ENCODE data around the gene FOXP1. TPM values are rescaled to one million over a fixed set of nuclear protein-coding genes. Genes with fewer than 3 reads are reported as not detected.

The FOXP1 gene
- polyA plus RNA-seq, 1 experiment, result 56.6 TPM

DNA sequence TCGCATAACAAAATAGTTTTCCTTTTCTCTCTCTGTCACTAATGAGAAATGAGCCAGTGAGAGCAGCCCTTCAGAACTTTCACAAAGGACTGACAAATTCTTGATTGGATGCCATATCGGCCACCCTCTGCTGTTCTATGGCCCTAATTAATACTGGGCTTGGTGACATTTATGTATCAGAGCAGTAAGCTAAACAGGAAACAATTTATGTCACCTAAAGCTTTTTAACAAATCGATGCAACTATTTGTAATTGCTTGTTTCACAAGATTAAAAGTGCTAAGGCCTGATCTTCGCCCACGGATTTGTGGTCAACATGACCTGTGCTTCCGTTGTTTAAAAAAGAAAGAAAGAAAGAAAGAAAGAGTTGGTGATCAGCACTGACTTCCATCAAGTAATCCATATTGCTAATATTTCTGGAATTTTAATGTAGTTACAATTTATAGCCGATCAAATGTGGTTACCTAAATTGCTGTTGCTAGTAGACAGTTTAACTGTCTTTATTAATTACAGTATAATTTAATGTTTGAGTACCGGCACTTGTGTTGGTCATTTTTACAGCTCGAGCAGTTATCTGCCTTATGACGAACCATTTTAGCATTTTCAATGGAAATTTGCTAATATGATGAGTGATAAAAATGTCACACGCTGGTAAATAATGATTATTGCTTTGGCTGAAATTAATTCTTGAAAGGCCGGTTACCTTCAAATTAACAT, 631.3 kb downstream of the FOXP1 start:
- Histone ChIP-seq H3K27me3 (ENCODE audit: control insufficient read depth, insufficient read depth, low read length) (no peaks in the 10 kb centered on the region), H3K4me3 (ENCODE audit: low read depth, low read length) (no peak overlapping the region), H3K9me3 (ENCODE audit: control insufficient read depth, insufficient read depth, low read length) (no peaks in the 10 kb centered on the region), H3K27ac (ENCODE audit: low read depth, low read length) (no peak overlapping the region)
- ChIA-PET POLR2A (no interaction called here), CTCF (interaction anchor here (1.0 kb wide), 1 partner anchor 235 kb away, joined by 3 read pairs; no protein-coding TSS in a partner anchor)
- TF ChIP-seq, protein P1, sequence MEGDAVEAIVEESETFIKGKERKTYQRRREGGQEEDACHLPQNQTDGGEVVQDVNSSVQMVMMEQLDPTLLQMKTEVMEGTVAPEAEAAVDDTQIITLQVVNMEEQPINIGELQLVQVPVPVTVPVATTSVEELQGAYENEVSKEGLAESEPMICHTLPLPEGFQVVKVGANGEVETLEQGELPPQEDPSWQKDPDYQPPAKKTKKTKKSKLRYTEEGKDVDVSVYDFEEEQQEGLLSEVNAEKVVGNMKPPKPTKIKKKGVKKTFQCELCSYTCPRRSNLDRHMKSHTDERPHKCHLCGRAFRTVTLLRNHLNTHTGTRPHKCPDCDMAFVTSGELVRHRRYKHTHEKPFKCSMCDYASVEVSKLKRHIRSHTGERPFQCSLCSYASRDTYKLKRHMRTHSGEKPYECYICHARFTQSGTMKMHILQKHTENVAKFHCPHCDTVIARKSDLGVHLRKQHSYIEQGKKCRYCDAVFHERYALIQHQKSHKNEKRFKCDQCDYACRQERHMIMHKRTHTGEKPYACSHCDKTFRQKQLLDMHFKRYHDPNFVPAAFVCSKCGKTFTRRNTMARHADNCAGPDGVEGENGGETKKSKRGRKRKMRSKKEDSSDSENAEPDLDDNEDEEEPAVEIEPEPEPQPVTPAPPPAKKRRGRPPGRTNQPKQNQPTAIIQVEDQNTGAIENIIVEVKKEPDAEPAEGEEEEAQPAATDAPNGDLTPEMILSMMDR (IDR thresholded peaks at IDR 0.05; ENCODE audit: low read depth, low read length), result no peak
- no peak for DNase-seq (ENCODE audit: low read depth, low spot score)

DNA sequence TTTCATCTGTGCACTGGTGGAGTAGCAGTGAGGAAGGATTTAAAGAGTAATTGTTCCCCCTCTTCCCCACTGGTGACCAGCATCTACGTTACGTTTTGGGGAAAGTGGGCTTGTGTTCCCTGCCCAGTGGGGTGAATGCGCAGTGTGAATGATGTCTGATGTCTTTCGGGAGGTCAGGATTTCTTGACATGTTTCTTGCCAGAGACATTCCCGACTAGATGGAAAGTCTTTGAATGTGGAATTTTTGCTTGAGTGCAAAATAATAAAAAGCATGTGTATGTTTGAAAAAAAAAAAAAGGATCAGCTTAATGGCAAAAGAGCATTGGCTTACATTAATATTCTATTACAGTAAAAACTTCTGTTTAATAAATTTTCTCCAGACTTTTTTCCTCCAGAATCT, 632.2 kb downstream of the FOXP1 start:
- CTCF ChIA-PET, result interaction anchor here (1.0 kb wide), 1 partner anchor 234 kb away, joined by 3 read pairs; no protein-coding TSS in a partner anchor

DNA sequence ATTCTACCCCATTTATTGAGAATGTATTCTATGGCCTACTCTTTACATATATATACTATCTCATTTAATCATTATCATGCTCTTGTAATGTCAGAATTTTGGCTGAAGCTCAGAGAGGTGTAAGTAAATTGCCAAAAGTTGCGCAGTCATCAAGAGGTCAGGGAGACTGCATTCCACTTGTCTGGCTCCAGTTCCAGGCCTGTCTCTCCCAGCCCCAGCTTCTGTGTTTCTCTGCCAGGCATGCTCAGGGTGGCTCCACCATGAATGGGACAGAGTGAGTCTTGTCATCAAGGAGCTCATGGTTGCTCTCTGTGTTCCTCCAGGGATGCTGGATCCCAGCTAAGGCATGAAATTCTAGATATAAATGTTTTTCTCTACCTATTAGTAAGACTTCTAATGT, 635.9 kb downstream of the FOXP1 start:
- CTCF ChIA-PET, result interaction anchor here (0.7 to 1.5 kb wide), 3 partner anchors 74 to 397 kb away, joined by 3 to 5 read pairs (median 4); no protein-coding TSS in a partner anchor
- POLR2A ChIA-PET, result no interaction called here
- H3K9me3 ChIP-seq (ENCODE audit: control insufficient read depth, insufficient read depth, low read length), result no peaks in the 10 kb centered on the region
- TF ChIP-seq, protein P1 (IDR thresholded peaks at IDR 0.05; ENCODE audit: low read depth, low read length), result no peak
- no peak overlapping the region for H3K4me3 ChIP-seq (ENCODE audit: low read depth, low read length)
- H3K27ac ChIP-seq (ENCODE audit: low read depth, low read length), result no peak overlapping the region
- no peaks in the 10 kb centered on the region for H3K27me3 ChIP-seq (ENCODE audit: control insufficient read depth, insufficient read depth, low read length)
- DNase-seq (ENCODE audit: low read depth, low spot score), result no peak

More for the DNA sequence above, 632.2 kb downstream of the FOXP1 start:
- no peak overlapping the region for H3K4me3 ChIP-seq (ENCODE audit: low read depth, low read length)
- no peak overlapping the region for H3K27ac ChIP-seq (ENCODE audit: low read depth, low read length)
- H3K27me3 ChIP-seq (ENCODE audit: control insufficient read depth, insufficient read depth, low read length), result no peaks in the 10 kb centered on the region
- DNase-seq (ENCODE audit: low read depth, low spot score), result no peak
- POLR2A ChIA-PET, result no interaction called here
- TF ChIP-seq, protein P1 (IDR thresholded peaks at IDR 0.05; ENCODE audit: low read depth, low read length), result no peak
- no peaks in the 10 kb centered on the region for H3K9me3 ChIP-seq (ENCODE audit: control insufficient read depth, insufficient read depth, low read length)

DNA sequence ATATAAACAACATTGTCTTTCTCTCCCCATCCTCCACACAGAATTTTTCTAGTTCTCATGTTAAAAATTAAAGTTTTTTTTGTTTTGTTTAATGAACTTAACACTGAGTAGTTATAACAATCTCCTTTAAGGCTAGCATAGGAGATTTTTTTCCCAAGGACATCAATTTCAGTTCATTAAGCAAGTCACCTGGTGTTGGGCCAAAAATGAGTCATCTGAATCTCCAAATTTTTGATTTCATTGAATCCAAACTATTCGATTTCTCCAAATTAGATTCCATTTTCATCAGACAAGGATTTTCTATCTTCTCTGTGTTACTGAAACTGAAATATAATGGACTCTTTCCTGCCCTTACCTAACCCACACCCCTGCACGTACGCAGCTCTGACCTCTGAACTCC, 639.6 kb downstream of the FOXP1 start:
- Histone ChIP-seq H3K4me3 (ENCODE audit: low read depth, low read length) (no peak overlapping the region), H3K27ac (ENCODE audit: low read depth, low read length) (no peak overlapping the region), H3K9me3 (ENCODE audit: control insufficient read depth, insufficient read depth, low read length) (no peaks in the 10 kb centered on the region), H3K27me3 (ENCODE audit: control insufficient read depth, insufficient read depth, low read length) (no peaks in the 10 kb centered on the region)
- no peak for DNase-seq (ENCODE audit: low read depth, low spot score)
- ChIA-PET POLR2A (no interaction called here), CTCF (no interaction called here)
- TF ChIP-seq, protein P1 (IDR thresholded peaks at IDR 0.05; ENCODE audit: low read depth, low read length), result no peak

DNA sequence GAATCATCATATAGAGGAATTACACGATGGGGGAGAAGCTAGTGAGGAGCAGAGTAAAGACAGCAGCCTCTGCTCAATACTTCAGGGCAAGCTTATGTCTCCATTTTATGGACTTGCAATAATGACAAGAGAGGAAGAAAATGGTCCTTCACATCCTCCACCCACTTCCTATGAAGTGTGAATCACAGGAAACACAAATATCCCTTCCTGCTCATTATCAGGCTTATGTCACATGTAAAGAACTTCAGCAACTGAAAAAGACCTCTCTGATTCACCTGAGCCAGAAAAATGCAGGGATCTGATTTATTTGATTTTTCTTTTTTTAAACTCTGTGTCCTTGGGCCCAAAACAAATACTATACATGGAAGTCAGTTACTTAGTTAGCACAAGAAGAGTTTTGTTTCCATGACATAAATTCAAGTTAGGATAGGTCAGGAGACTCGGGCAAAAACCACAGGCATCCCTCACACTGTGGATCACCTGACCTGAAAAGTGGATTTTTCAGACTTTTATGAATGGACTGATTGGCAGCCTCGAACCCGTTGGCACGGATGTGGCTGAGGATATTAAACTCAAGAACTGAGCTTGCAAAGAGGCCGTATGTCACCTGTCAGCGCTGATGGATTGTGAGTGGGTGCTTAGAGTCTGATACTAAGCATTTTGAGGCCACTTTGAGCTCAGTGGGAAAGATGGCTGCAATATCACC, 650.3 kb downstream of the FOXP1 start:
- Histone ChIP-seq H3K4me3 (ENCODE audit: low read depth, low read length) (no peak overlapping the region), H3K27ac (ENCODE audit: low read depth, low read length) (no peak overlapping the region), H3K27me3 (ENCODE audit: control insufficient read depth, insufficient read depth, low read length) (no peaks in the 10 kb centered on the region), H3K9me3 (ENCODE audit: control insufficient read depth, insufficient read depth, low read length) (no peaks in the 10 kb centered on the region)
- DNase-seq (ENCODE audit: low read depth, low spot score), result no peak
- ChIA-PET CTCF (no interaction called here), POLR2A (no interaction called here)
- TF ChIP-seq, protein P1 (IDR thresholded peaks at IDR 0.05; ENCODE audit: low read depth, low read length), result no peak

Measured in AG04450 (cell line).